ENCODE results near the gene F8A3.

- TF ChIP-seq POLR2A (IDR thresholded peaks at IDR 0.05) (no peak), CTCF (IDR thresholded peaks at IDR 0.05) (no peak), POLR2AphosphoS5 (IDR thresholded peaks at IDR 0.05) (no peak)
Measured at GRCh38 chrX:155417769-155418168, 40.7 kb downstream of the F8A3 start.
